Measurements from ENCODE around the gene NR6A1. TPM values are rescaled to one million over a fixed set of nuclear protein-coding genes. Genes with fewer than 3 reads are reported as not detected.

The NR6A1 gene
- total RNA-seq, 2 experiments from 2014 or later: 17.5 to 23.0 TPM

DNA sequence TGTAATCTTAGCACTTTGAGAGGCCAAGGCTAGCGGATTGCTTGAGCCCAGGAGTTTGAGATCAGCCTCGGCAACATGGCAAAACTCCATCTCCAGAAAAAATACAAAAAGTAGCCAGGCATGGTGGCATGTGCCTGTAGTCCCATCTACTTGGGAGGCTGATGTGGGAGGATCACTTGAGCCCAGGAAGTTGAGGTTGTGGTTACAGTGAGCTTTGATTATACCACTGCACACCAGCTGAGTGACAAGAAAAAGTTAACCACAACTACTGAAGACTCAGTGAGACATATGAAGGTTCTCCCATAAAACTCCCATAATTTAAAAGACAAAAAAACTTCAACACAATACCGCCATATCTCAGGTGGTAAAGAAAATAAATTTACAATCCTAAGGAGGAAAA is 98.0 kb downstream of the NR6A1 start:
- intact Hi-C loops (cut with micrococcal nuclease; ENCODE audit: unreplicated experiment): no loop called here
- no peak overlapping the region for H3K4me2 ChIP-seq (ENCODE audit: low read length)
- H4K20me1 ChIP-seq (ENCODE audit: insufficient read depth, low read length): peaks cover 4% of the 10 kb centered on the region; the same call in 1 of the 2 replicates
- DNase-seq (ENCODE audit: low spot score): no peak
- TF ChIP-seq, protein P1, sequence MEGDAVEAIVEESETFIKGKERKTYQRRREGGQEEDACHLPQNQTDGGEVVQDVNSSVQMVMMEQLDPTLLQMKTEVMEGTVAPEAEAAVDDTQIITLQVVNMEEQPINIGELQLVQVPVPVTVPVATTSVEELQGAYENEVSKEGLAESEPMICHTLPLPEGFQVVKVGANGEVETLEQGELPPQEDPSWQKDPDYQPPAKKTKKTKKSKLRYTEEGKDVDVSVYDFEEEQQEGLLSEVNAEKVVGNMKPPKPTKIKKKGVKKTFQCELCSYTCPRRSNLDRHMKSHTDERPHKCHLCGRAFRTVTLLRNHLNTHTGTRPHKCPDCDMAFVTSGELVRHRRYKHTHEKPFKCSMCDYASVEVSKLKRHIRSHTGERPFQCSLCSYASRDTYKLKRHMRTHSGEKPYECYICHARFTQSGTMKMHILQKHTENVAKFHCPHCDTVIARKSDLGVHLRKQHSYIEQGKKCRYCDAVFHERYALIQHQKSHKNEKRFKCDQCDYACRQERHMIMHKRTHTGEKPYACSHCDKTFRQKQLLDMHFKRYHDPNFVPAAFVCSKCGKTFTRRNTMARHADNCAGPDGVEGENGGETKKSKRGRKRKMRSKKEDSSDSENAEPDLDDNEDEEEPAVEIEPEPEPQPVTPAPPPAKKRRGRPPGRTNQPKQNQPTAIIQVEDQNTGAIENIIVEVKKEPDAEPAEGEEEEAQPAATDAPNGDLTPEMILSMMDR (conservative IDR thresholded peaks at IDR 0.05; ENCODE audit: low read length): no peak
- no peak for TF ChIP-seq EZH2phosphoT487 (IDR thresholded peaks at IDR 0.05; ENCODE audit: borderline replicate concordance, low read depth, low read length)
- no peaks in the 10 kb centered on the region for H3K9me3 ChIP-seq (ENCODE audit: low read length)
- ChIA-PET CTCF (ENCODE audit: unreplicated experiment) (no interaction called here), POLR2A (interaction anchor here (0.6 to 1.6 kb wide), 4 partner anchors 12 to 35 kb away, joined by 3 to 7 read pairs (median 4); no protein-coding TSS in a partner anchor)
- H3K27ac ChIP-seq (ENCODE audit: low read depth, low read length, poor library complexity, severe bottlenecking): no peak overlapping the region
- no TSS peak for BruUV-seq (replicated peaks)
- H3K79me2 ChIP-seq (ENCODE audit: insufficient read depth, low read depth, low read length): peaks cover 28% of the 10 kb centered on the region
- H3K4me1 ChIP-seq (ENCODE audit: insufficient read depth, low read length, poor library complexity, severe bottlenecking): no peaks in the 10 kb centered on the region
- no peak overlapping the region for H2AFZ ChIP-seq (ENCODE audit: low read length)
- H3K9me2 ChIP-seq (ENCODE audit: insufficient read depth, low read length): no peaks in the 10 kb centered on the region
- no peak overlapping the region for H3K4me3 ChIP-seq (ENCODE audit: low read depth, low read length, poor library complexity, severe bottlenecking)
- peaks cover 7% of the 10 kb centered on the region for H3K36me3 ChIP-seq (ENCODE audit: insufficient read depth, low read length)

DNA sequence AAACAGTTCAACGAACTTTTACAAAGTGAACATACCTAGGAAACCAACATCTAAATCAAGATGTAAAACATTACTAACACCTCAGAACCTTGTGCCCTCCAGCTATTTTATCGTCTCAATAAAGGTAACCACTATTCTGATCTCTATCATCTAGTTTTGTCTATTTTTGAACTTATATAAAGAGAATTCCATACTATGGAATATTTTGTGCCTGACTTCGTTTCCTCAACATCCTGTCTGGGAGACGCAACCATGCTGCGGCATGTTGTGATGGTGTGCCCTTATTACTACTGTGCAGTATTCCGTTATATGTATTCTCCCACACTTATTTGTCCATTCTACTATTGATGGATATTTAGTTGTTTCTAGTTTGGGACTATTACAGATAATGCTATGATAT is 99.2 kb downstream of the NR6A1 start:
- Histone ChIP-seq H3K9me3 (ENCODE audit: low read length) (no peaks in the 10 kb centered on the region), H4K20me1 (ENCODE audit: insufficient read depth, low read length) (no peaks in the 10 kb centered on the region), H3K27ac (ENCODE audit: low read depth, low read length, poor library complexity, severe bottlenecking) (no peak overlapping the region), H3K4me1 (ENCODE audit: insufficient read depth, low read length, poor library complexity, severe bottlenecking) (no peaks in the 10 kb centered on the region), H2AFZ (ENCODE audit: low read length) (no peak overlapping the region), H3K4me2 (ENCODE audit: low read length) (no peak overlapping the region), H3K9me2 (ENCODE audit: insufficient read depth, low read length) (no peaks in the 10 kb centered on the region), H3K4me3 (ENCODE audit: low read depth, low read length, poor library complexity, severe bottlenecking) (no peak overlapping the region), H3K36me3 (ENCODE audit: insufficient read depth, low read length) (peaks cover 7% of the 10 kb centered on the region), H3K79me2 (ENCODE audit: insufficient read depth, low read depth, low read length) (peaks cover 29% of the 10 kb centered on the region)
- no TSS peak for BruUV-seq (replicated peaks)
- no peak for TF ChIP-seq EZH2phosphoT487 (IDR thresholded peaks at IDR 0.05; ENCODE audit: borderline replicate concordance, low read depth, low read length)
- TF ChIP-seq, protein P1 (conservative IDR thresholded peaks at IDR 0.05; ENCODE audit: low read length): no peak
- intact Hi-C loops (cut with micrococcal nuclease; ENCODE audit: unreplicated experiment): no loop called here
- ChIA-PET POLR2A (interaction anchor here (2.4 kb wide), 1 partner anchor 14 kb away, joined by 5 read pairs; no protein-coding TSS in a partner anchor), CTCF (ENCODE audit: unreplicated experiment) (no interaction called here)
- no peak for DNase-seq (ENCODE audit: low spot score)

DNA sequence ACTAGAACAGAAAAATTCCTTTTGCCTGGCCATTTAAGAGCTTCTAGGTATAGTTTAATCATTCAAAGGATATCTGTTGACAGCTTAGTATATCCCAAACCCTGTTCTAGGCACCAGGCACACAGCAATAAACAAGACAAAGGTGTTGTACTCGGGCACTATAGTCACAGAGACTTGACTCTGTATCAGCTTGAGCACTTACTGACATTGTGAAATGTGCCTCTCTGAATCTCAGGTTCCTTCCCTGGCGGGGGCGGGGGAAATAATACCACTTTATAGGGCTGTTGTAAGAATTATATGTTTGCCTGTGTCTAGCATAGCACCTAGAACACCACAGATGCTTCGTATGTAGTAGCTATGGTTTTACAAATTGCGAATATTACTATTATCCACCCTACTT is 104.5 kb downstream of the NR6A1 start:
- H3K79me2 ChIP-seq (ENCODE audit: insufficient read depth, low read depth, low read length): peaks cover 55% of the 10 kb centered on the region
- no peak for DNase-seq (ENCODE audit: low spot score)

More for the DNA sequence above, 104.5 kb downstream of the NR6A1 start:
- no peaks in the 10 kb centered on the region for H3K9me3 ChIP-seq (ENCODE audit: low read length)
- H3K27ac ChIP-seq (ENCODE audit: low read depth, low read length, poor library complexity, severe bottlenecking): no peak overlapping the region
- H3K9me2 ChIP-seq (ENCODE audit: insufficient read depth, low read length): no peaks in the 10 kb centered on the region
- peaks cover 20% of the 10 kb centered on the region for H3K4me1 ChIP-seq (ENCODE audit: insufficient read depth, low read length, poor library complexity, severe bottlenecking)
- no peak overlapping the region for H3K4me2 ChIP-seq (ENCODE audit: low read length)
- intact Hi-C loops (cut with micrococcal nuclease; ENCODE audit: unreplicated experiment): no loop called here
- H4K20me1 ChIP-seq (ENCODE audit: insufficient read depth, low read length): peaks cover 11% of the 10 kb centered on the region; the same call in 1 of the 2 replicates
- no peak overlapping the region for H2AFZ ChIP-seq (ENCODE audit: low read length)
- TF ChIP-seq EZH2phosphoT487 (IDR thresholded peaks at IDR 0.05; ENCODE audit: borderline replicate concordance, low read depth, low read length): no peak
- TF ChIP-seq, protein P1 (conservative IDR thresholded peaks at IDR 0.05; ENCODE audit: low read length): no peak
- no peak overlapping the region for H3K4me3 ChIP-seq (ENCODE audit: low read depth, low read length, poor library complexity, severe bottlenecking)
- H3K36me3 ChIP-seq (ENCODE audit: insufficient read depth, low read length): peaks cover 8% of the 10 kb centered on the region; the same call in 1 of the 2 replicates
- BruUV-seq (replicated peaks): no TSS peak
- ChIA-PET POLR2A (interaction anchor here (0.6 kb wide), 1 partner anchor 14 kb away, joined by 3 read pairs; no protein-coding TSS in a partner anchor), CTCF (ENCODE audit: unreplicated experiment) (no interaction called here)
